IgD-negative memory B cell (primary cell): ENCODE measurements around the gene ELANE. TPM values are rescaled to one million over a fixed set of nuclear protein-coding genes. Genes with fewer than 3 reads are reported as not detected.
"Not testable (repeated sequence)": the region's sequence is repeated elsewhere in the genome, so short reads cannot be mapped to it uniquely, and the experiment has no call there.

ENCODE experiments used
- H3K27ac Mint-ChIP-seq, 3 donors: one replicate each; pipeline ENCODE4 v1.8.0; 2020 to 2022; ENCODE audit warnings: mild to moderate bottlenecking in 3 of 3, mixed read lengths in 3 of 3, moderate library complexity in 1 of 3
- H3K27me3 Mint-ChIP-seq: one replicate; pipeline ENCODE4 v1.8.0; 2021; ENCODE audit warnings: mixed read lengths
- H3K36me3 Mint-ChIP-seq: one replicate; pipeline ENCODE4 v1.8.0; 2020; ENCODE audit warnings: mild to moderate bottlenecking, mixed read lengths
- H3K4me1 Mint-ChIP-seq, 3 donors: one replicate each; pipeline ENCODE4 v1.8.0; 2020 to 2022; ENCODE audit warnings: mixed read lengths in 3 of 3, mild to moderate bottlenecking in 1 of 3
- H3K4me3 Mint-ChIP-seq, 4 donors: one replicate each; pipeline ENCODE4 v1.8.0; 2020 to 2022; ENCODE audit warnings: mild to moderate bottlenecking in 4 of 4, mixed read lengths in 4 of 4, moderate library complexity in 3 of 4
- H3K9me3 Mint-ChIP-seq, 3 donors: one replicate each; pipeline ENCODE4 v1.8.0; 2020 to 2021; ENCODE audit warnings: mixed read lengths in 3 of 3, mild to moderate bottlenecking in 1 of 3
- polyA plus RNA-seq: library from polyadenylated mRNA; unstranded; fragments of 300-500 nt; fragmentation: Illumina TruSeq; gene quantifications from one replicate; pipeline ENCODE4 v1.2.3, GENCODE V29; 2021

Gene ELANE
- polyA plus RNA-seq, 1 donor from 2014 or later, result not detected

- Mint-ChIP-seq H3K36me3 (peaks cover 15% of the 10 kb centered on the region), H3K9me3 (no peaks in the 10 kb centered on the region), H3K4me1 (peaks cover 0 to 5% (median 3%) of the 10 kb centered on the region in 3 donors), H3K27me3 (no peaks in the 10 kb centered on the region), H3K4me3 (no peak overlapping the region), H3K27ac (peak overlapping the region in 1 of 3 donors; percentile 76)
These were observed 41.1 kb upstream of the ELANE start for GRCh38 chr19:810883-811489.

GRCh38 chr19:811506-812048 lies 40.5 kb upstream of the ELANE start:
- Mint-ChIP-seq H3K9me3 (no peaks in the 10 kb centered on the region), H3K27me3 (no peaks in the 10 kb centered on the region), H3K4me3 (peak overlapping the region in 1 of 4 donors; percentile 32), H3K36me3 (peaks cover 15% of the 10 kb centered on the region), H3K27ac (peak overlapping the region; percentile 46 to 76 (median 59)), H3K4me1 (peaks cover 0 to 5% (median 3%) of the 10 kb centered on the region in 3 donors)

- H3K27me3 Mint-ChIP-seq, result no peaks in the 10 kb centered on the region
- H3K36me3 Mint-ChIP-seq, result peaks cover 14% of the 10 kb centered on the region
- H3K4me3 Mint-ChIP-seq, result peak overlapping the region in 1 of 4 donors; percentile 32
- H3K9me3 Mint-ChIP-seq, result no peaks in the 10 kb centered on the region
- H3K4me1 Mint-ChIP-seq, result peaks cover 0 to 5% (median 3%) of the 10 kb centered on the region in 3 donors
- H3K27ac Mint-ChIP-seq, result peak overlapping the region in 2 of 3 donors; percentile 59 to 76
These were observed 39.9 kb upstream of the ELANE start for GRCh38 chr19:812049-812746.

GRCh38 chr19:812747-813218 lies 39.3 kb upstream of the ELANE start:
- Mint-ChIP-seq H3K4me3 (no peak overlapping the region), H3K27ac (no peak overlapping the region), H3K27me3 (no peaks in the 10 kb centered on the region), H3K4me1 (peaks cover 0 to 1% (median under 1%) of the 10 kb centered on the region in 3 donors), H3K9me3 (no peaks in the 10 kb centered on the region), H3K36me3 (peaks cover 8% of the 10 kb centered on the region)

- Mint-ChIP-seq H3K36me3 (peaks cover 7% of the 10 kb centered on the region), H3K27ac (no peak overlapping the region), H3K9me3 (no peaks in the 10 kb centered on the region), H3K4me1 (no peaks in the 10 kb centered on the region), H3K4me3 (peak overlapping the region in 1 of 4 donors; percentile 65), H3K27me3 (no peaks in the 10 kb centered on the region)
These were observed 38.6 kb upstream of the ELANE start for GRCh38 chr19:813219-814151.

- peak overlapping the region; percentile 60 to 88 (median 76) for H3K27ac Mint-ChIP-seq
- H3K4me1 Mint-ChIP-seq, result no peaks in the 10 kb centered on the region
- H3K36me3 Mint-ChIP-seq, result peaks cover 7% of the 10 kb centered on the region
- H3K4me3 Mint-ChIP-seq, result peak overlapping the region in 1 of 4 donors; percentile 65
- no peaks in the 10 kb centered on the region for H3K9me3 Mint-ChIP-seq
- H3K27me3 Mint-ChIP-seq, result no peaks in the 10 kb centered on the region
These were observed 37.7 kb upstream of the ELANE start for GRCh38 chr19:814152-815078.

GRCh38 chr19:815079-815774 lies 36.9 kb upstream of the ELANE start:
- peak overlapping the region; percentile 60 to 88 (median 78) for H3K27ac Mint-ChIP-seq
- no peaks in the 10 kb centered on the region for H3K27me3 Mint-ChIP-seq

GRCh38 chr19:815775-816499 lies 36.2 kb upstream of the ELANE start:
- H3K27ac Mint-ChIP-seq, result peak overlapping the region; percentile 17 to 78 (median 28)
- H3K36me3 Mint-ChIP-seq, result peaks cover 5% of the 10 kb centered on the region
- H3K27me3 Mint-ChIP-seq, result no peaks in the 10 kb centered on the region
- H3K9me3 Mint-ChIP-seq, result no peaks in the 10 kb centered on the region
- peak overlapping the region in 1 of 4 donors; percentile 52 for H3K4me3 Mint-ChIP-seq
- H3K4me1 Mint-ChIP-seq, result no peaks in the 10 kb centered on the region

More at GRCh38 chr19:815079-815774, 36.9 kb upstream of the ELANE start:
- Mint-ChIP-seq H3K4me1 (no peaks in the 10 kb centered on the region), H3K9me3 (no peaks in the 10 kb centered on the region), H3K4me3 (peak overlapping the region in 1 of 4 donors; percentile 52), H3K36me3 (peaks cover 7% of the 10 kb centered on the region)

GRCh38 chr19:816500-816857 lies 35.6 kb upstream of the ELANE start:
- H3K36me3 Mint-ChIP-seq, result peaks cover 3% of the 10 kb centered on the region
- H3K9me3 Mint-ChIP-seq, result no peaks in the 10 kb centered on the region
- no peak overlapping the region for H3K4me3 Mint-ChIP-seq
- no peaks in the 10 kb centered on the region for H3K4me1 Mint-ChIP-seq
- peak overlapping the region in 1 of 3 donors; percentile 17 for H3K27ac Mint-ChIP-seq
- peaks cover 1% of the 10 kb centered on the region for H3K27me3 Mint-ChIP-seq

- H3K27ac Mint-ChIP-seq, result peak overlapping the region in 1 of 3 donors; percentile 70
These were observed 31.9 kb upstream of the ELANE start for GRCh38 chr19:820212-820611.

GRCh38 chr19:821231-821824 lies 30.8 kb upstream of the ELANE start:
- no peaks in the 10 kb centered on the region for H3K9me3 Mint-ChIP-seq
- H3K27ac Mint-ChIP-seq, result no peak overlapping the region
- H3K4me1 Mint-ChIP-seq, result no peaks in the 10 kb centered on the region
- no peak overlapping the region for H3K4me3 Mint-ChIP-seq
- H3K36me3 Mint-ChIP-seq, result no peaks in the 10 kb centered on the region
- peaks cover 24% of the 10 kb centered on the region for H3K27me3 Mint-ChIP-seq

More at GRCh38 chr19:820212-820611, 31.9 kb upstream of the ELANE start:
- peaks cover 19% of the 10 kb centered on the region for H3K27me3 Mint-ChIP-seq
- not testable (repeated sequence) for H3K36me3 Mint-ChIP-seq, H3K4me3 Mint-ChIP-seq, H3K9me3 Mint-ChIP-seq, H3K4me1 Mint-ChIP-seq

GRCh38 chr19:821825-822503 lies 30.1 kb upstream of the ELANE start, which contains the start of gene PLPPR3:
Gene PLPPR3, minus strand, starts transcription at chr19:821955. Its CDS starts 396 bp downstream, at chr19:821559.
- Mint-ChIP-seq H3K27ac (peak within 1 kb of the TSS in 1 of 3 donors; percentile 48), H3K4me3 (peak within 1 kb of the TSS in 2 of 4 donors; percentile 60 to 63), H3K27me3 (peaks cover 24% of the 10 kb centered on the region), H3K4me1 (no peaks in the 10 kb centered on the region), H3K9me3 (no peaks in the 10 kb centered on the region), H3K36me3 (no peaks in the 10 kb centered on the region)
